GM06990 (cell line): ENCODE results near the gene RSL1D1.
A peak's percentile ranks its signal among the peaks of the same experiment; 100 is the strongest.
"Not testable (repeated sequence)": the region's sequence is repeated elsewhere in the genome, so short reads cannot be mapped to it uniquely, and the experiment has no call there.

Experiments
- DNase-seq: peaks from one replicate; pipeline ENCODE4 v3.0.0-alpha.2; 2011; ENCODE audit not compliant: insufficient read length; ENCODE audit errors: extremely low read depth
- H3K27me3 ChIP-seq: replicated peaks from 2 replicates; pipeline ENCODE4 v1.6.0; 2011; ENCODE audit warnings: low read length; ENCODE audit not compliant: control insufficient read depth, insufficient read depth
- H3K36me3 ChIP-seq: 2 replicates; pipeline ENCODE4 v1.5.1; 2011; ENCODE audit warnings: low read length; ENCODE audit not compliant: control insufficient read depth, insufficient read depth
- H3K4me3 ChIP-seq: replicated peaks from 2 replicates; pipeline ENCODE4 v1.5.1; 2011; ENCODE audit warnings: low read depth, mild to moderate bottlenecking, control low read depth, low read length
- TF ChIP-seq, protein P1 (sequence below): IDR thresholded peaks from 2 replicates; pipeline ENCODE4 v1.5.1; 2011; ENCODE audit warnings: low read length, control low read depth, mild to moderate bottlenecking, inconsistent platforms; ENCODE audit not compliant: insufficient read depth, poor library complexity, severe bottlenecking

RSL1D1 gene

DNA sequence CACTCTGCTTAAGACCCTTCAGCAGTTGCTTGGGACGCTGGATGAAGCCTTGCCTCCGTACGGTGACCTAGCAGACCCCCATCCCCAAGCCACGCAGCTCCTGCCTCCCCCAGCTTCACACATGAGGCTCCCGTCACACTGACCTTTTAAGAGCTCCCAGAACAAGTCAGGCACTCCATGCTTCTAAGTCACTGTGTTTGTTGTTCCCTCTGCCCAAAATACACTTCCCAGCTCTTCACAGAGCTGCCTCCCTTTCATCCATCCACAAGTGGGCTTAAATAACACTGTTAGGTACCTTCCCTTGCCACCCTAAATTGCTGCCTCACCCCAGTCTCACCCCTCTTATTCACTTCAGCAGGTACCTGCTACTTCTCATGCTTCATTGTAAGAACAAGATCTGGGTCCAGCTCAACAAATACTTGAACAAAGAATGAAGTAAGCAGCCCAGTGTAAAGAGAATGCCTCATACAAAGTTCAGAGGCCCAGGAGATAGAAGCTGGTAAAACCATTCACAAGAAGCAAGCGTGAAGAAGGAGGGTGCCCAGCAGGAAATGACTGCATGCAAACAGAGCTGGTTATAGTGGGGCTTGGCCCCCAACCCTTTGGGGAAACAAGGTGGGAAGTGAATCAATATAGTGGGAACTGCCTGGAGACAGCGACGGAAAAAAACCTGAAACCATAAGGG, 60.1 kb downstream of the RSL1D1 start:
- no peak overlapping the region for H3K4me3 ChIP-seq
- TF ChIP-seq, protein P1, sequence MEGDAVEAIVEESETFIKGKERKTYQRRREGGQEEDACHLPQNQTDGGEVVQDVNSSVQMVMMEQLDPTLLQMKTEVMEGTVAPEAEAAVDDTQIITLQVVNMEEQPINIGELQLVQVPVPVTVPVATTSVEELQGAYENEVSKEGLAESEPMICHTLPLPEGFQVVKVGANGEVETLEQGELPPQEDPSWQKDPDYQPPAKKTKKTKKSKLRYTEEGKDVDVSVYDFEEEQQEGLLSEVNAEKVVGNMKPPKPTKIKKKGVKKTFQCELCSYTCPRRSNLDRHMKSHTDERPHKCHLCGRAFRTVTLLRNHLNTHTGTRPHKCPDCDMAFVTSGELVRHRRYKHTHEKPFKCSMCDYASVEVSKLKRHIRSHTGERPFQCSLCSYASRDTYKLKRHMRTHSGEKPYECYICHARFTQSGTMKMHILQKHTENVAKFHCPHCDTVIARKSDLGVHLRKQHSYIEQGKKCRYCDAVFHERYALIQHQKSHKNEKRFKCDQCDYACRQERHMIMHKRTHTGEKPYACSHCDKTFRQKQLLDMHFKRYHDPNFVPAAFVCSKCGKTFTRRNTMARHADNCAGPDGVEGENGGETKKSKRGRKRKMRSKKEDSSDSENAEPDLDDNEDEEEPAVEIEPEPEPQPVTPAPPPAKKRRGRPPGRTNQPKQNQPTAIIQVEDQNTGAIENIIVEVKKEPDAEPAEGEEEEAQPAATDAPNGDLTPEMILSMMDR, result no peak

DNA sequence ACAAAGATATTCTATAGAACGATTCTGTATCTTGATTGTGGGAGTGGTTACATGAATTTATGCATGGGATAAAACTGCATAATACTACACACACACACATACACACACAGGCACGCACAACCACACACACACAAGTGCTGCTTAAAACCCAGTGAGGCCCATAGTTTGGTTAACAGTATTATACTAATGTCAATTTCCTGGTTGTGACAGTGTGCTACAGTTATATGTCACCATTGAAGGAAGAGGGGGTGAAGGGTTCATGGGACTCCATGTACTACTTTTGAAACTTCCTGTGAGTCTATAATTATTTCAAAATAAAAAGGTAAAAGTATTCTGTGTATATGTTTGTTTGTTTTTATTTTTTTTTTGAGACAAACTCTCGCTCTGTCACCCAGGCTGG, 62.4 kb downstream of the RSL1D1 start:
- DNase-seq, result no peak
- TF ChIP-seq, protein P1, result no peak
- H3K36me3 ChIP-seq, result peaks cover 3% of the 10 kb centered on the region
- no peak overlapping the region for H3K4me3 ChIP-seq
- H3K27me3 ChIP-seq, result no peaks in the 10 kb centered on the region

More for the DNA sequence above, 60.1 kb downstream of the RSL1D1 start:
- H3K27me3 ChIP-seq, result no peaks in the 10 kb centered on the region
- H3K36me3 ChIP-seq, result peaks cover 5% of the 10 kb centered on the region
- no peak for DNase-seq

DNA sequence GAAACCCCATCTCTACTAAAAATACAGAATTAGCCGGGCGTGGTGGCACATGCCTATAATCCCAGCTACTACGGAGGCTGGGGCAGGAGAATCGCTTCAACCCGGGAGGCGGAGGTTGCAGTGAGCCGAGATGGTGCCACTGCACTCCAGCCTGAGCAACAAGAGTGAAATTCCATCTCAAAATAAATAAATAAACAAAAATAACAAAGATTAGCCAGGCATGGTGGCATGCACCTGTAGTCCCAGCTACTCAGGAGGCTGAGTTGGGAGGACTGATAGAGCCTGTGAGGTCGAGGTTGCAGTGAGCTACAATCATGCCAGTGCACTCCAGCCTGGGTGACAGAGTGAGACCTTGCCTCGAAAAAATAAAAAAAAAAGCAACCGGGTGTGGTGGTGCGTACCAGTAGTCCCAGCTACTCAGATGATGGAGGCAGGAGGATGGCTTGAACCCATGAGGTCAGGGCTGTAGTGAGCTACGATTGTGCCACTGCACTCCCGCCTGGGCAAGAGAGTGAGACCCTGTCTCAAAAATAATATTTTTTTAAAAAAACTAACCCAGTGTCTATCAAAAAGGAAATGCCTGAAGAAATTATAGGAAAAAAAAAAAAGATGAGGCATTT, 66.3 kb downstream of the RSL1D1 start:
- DNase-seq, H3K36me3 ChIP-seq, H3K27me3 ChIP-seq, H3K4me3 ChIP-seq: not testable (repeated sequence)

DNA sequence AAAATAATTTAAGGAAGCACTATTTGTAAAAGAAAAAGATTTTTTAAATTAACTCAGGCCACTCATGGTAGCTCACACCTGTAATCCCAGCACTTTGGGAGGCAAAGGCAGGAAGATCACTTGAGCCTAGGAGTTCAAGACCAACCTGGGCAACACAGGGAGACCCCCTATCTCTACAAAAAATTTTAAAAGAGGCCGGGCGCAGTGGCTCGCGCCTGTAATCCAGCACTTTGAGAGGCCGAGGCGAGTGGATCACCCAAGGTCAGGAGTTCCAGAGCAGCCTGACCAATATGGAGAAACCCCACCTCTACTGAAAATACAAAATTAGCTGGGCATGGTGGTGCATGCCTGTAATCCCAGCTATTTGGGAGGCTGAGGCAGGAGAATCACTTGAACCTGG, 67.0 kb downstream of the RSL1D1 start:
- H3K4me3 ChIP-seq, H3K27me3 ChIP-seq, H3K36me3 ChIP-seq, DNase-seq: not testable (repeated sequence)

DNA sequence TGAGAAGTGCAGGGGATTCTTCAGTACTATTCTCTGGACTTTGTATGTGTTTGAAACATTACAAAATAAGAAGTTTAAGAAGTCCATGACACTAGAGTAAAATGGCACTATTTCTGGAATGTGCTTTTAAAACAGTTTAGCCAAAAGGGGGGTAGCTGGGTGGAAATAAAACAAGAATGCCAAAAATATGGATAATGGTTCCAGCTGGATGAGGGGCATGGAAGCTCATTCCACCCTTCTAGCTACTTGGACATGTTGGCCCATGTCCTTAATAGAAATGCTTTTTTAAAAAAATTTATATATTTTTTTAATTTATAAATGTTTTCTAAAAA, 67.3 kb downstream of the RSL1D1 start:
- TF ChIP-seq, protein P1, result no peak
- peaks cover 1% of the 10 kb centered on the region; the same call in 1 of the 2 replicates for H3K36me3 ChIP-seq
- no peak for DNase-seq
- peak overlapping the region; percentile 10; the same call in 1 of the 2 replicates for H3K4me3 ChIP-seq
- no peaks in the 10 kb centered on the region for H3K27me3 ChIP-seq
